Activated CD8-positive, alpha-beta memory T cell treated with anti-CD3 and anti-CD28 coated beads for 24 hours (primary cell): Measurements from ENCODE around the gene RHOH.

Experiments
- DNase-seq: peaks from one replicate; pipeline ENCODE4 v3.0.0-alpha.2; 2020

Gene RHOH

GRCh38 chr4:40206426-40206825, 9.6 kb downstream of the RHOH start:
- no peak for DNase-seq

GRCh38 chr4:40209401-40209800, 12.6 kb downstream of the RHOH start:
- DNase-seq, result no peak

- DNase-seq, result no peak
Observed at GRCh38 chr4:40210776-40211175, 13.9 kb downstream of the RHOH start.

- DNase-seq, result no peak
Observed at GRCh38 chr4:40211224-40212185, 14.7 kb downstream of the RHOH start.

GRCh38 chr4:40212674-40213527, 16.1 kb downstream of the RHOH start:
- no peak for DNase-seq

- no peak for DNase-seq
Observed at GRCh38 chr4:40214038-40214437, 17.2 kb downstream of the RHOH start.

GRCh38 chr4:40214661-40215418, 18.0 kb downstream of the RHOH start:
- DNase-seq, result no peak

- no peak for DNase-seq
Observed at GRCh38 chr4:40216622-40217366, 20.0 kb downstream of the RHOH start.

- no peak for DNase-seq
Observed at GRCh38 chr4:40221744-40222143, 24.9 kb downstream of the RHOH start.

GRCh38 chr4:40223343-40223742, 26.5 kb downstream of the RHOH start:
- DNase-seq, result no peak

GRCh38 chr4:40224432-40224831, 27.6 kb downstream of the RHOH start:
- DNase-seq, result no peak

GRCh38 chr4:40225497-40225896, 28.7 kb downstream of the RHOH start:
- DNase-seq, result no peak

GRCh38 chr4:40227284-40227683, 30.5 kb downstream of the RHOH start:
- DNase-seq, result no peak

GRCh38 chr4:40228497-40229365, 31.9 kb downstream of the RHOH start:
- DNase-seq, result no peak

GRCh38 chr4:40231316-40231863, 34.6 kb downstream of the RHOH start:
- DNase-seq, result no peak

- DNase-seq, result no peak
Observed at GRCh38 chr4:40232610-40233009, 35.8 kb downstream of the RHOH start.

- no peak for DNase-seq
Observed at GRCh38 chr4:40233227-40233626, 36.4 kb downstream of the RHOH start.

GRCh38 chr4:40234519-40235039, 37.7 kb downstream of the RHOH start:
- DNase-seq, result no peak

- DNase-seq, result no peak
Observed at GRCh38 chr4:40238008-40238699, 41.3 kb downstream of the RHOH start.
